GM12878 (cell line): ENCODE results near the gene SPATS1. TPM values are rescaled to one million over a fixed set of nuclear protein-coding genes. Genes with fewer than 3 reads are reported as not detected.

Source experiments
- ATAC-seq: fragments of 200-7000 bp; cut with Tn5 transposase; 3 replicates; pipeline ENCODE4 v1.9.1; 2020; ENCODE audit warnings: mild to moderate bottlenecking, moderate library complexity
- BruUV-seq: library from RNA; stranded (reverse); fragments of 400-500 nt; replicated peaks from 2 replicates; lab custom pipeline; 2021; lab: Mats Ljungman, UMichigan
- CTCF ChIA-PET: fragments of 300-600 bp; sonication (Branson Sonifier 250); formaldehyde crosslinking; extraction: SDS; loops from one replicate; lab custom pipeline; 2021; ENCODE audit warnings: inconsistent platforms; lab: Yijun Ruan, JAX
- POLR2A ChIA-PET: fragments of 350-600 bp; formaldehyde crosslinking; extraction: SDS; loops from one replicate; lab custom pipeline; 2021; ENCODE audit warnings: inconsistent platforms; lab: Charles Lee
- RAD21 ChIA-PET: fragments of 300-600 bp; sonication (Branson Sonifier 250); formaldehyde crosslinking; loops from one replicate; lab custom pipeline; 2023; ENCODE audit warnings: antibody characterized with exemption; ENCODE audit not compliant: unreplicated experiment; lab: Charles Lee
- SMC1A ChIA-PET: fragments of 300-600 bp; sonication (Branson Sonifier 250); formaldehyde crosslinking; loops from one replicate; lab custom pipeline; 2023; ENCODE audit not compliant: unreplicated experiment, uncharacterized antibody; lab: Charles Lee
- DNase-seq: peaks from one replicate; pipeline ENCODE4 v3.0.0-alpha.2; 2011; ENCODE audit warnings: low read depth, low spot score
- FAIRE-seq: peaks from 3 replicates; lab custom pipeline; 2011; peaks lifted over from hg19 to GRCh38; lab: Jason Lieb, UNC
- H2AFZ ChIP-seq: 2 replicates; pipeline ENCODE4 v1.6.0; 2011; ENCODE audit warnings: low read depth, low read length, control low read depth; ENCODE audit not compliant: control insufficient read depth
- H3K27ac ChIP-seq: 2 replicates; pipeline ENCODE4 v1.5.1; 2011; ENCODE audit warnings: control low read depth; ENCODE audit not compliant: control insufficient read depth, insufficient read depth
- H3K27me3 ChIP-seq, 2 experiments: replicated peaks in 1 of 2; 2 replicates each; pipeline versions ENCODE4 v1.6.0 to v1.6.1; 2011; ENCODE audit warnings: low read length in 1 of 2; ENCODE audit not compliant: control insufficient read depth in 2 of 2, insufficient read depth in 2 of 2
- H3K36me3 ChIP-seq, 2 experiments: 2 replicates each; pipeline ENCODE4 v1.5.1; 2011; ENCODE audit warnings: low read length in 1 of 2; ENCODE audit not compliant: control insufficient read depth in 2 of 2, insufficient read depth in 2 of 2
- H3K4me1 ChIP-seq: 2 replicates; pipeline ENCODE4 v1.6.1; 2011; ENCODE audit warnings: mild to moderate bottlenecking, low read length, moderate library complexity, mixed read lengths; ENCODE audit not compliant: control insufficient read depth, insufficient read depth
- H3K4me2 ChIP-seq: 2 replicates; pipeline ENCODE4 v1.6.0; 2011; ENCODE audit warnings: control low read depth; ENCODE audit not compliant: control insufficient read depth, insufficient read depth
- H3K4me3 ChIP-seq: fragments of 200-600 bp; sonication (generic); 2 replicates; pipeline ENCODE4 v1.5.1; 2016
- H3K79me2 ChIP-seq: 2 replicates; pipeline ENCODE4 v1.6.0; 2011; ENCODE audit warnings: low read length; ENCODE audit not compliant: control insufficient read depth, insufficient read depth
- H3K9ac ChIP-seq: 2 replicates; pipeline ENCODE4 v1.8.0; 2011; ENCODE audit warnings: low read length, control low read depth, mixed read lengths; ENCODE audit not compliant: control insufficient read depth, insufficient read depth
- H3K9me3 ChIP-seq: replicated peaks from 3 replicates; pipeline ENCODE4 v1.5.1; 2011; ENCODE audit warnings: mild to moderate bottlenecking, low read length; ENCODE audit not compliant: control insufficient read depth, insufficient read depth
- H4K20me1 ChIP-seq: 2 replicates; pipeline ENCODE4 v1.6.0; 2011; ENCODE audit not compliant: control insufficient read depth, insufficient read depth
- RAD51 ChIP-seq: fragments of 450-650 bp; IDR thresholded peaks from 2 replicates; pipeline ENCODE4 v1.6.1; 2016; ENCODE audit warnings: moderate library complexity, mild to moderate bottlenecking, inconsistent platforms
- RCOR1 ChIP-seq: conservative IDR thresholded peaks from 2 replicates; pipeline ENCODE4 v1.6.1; 2012; ENCODE audit warnings: low read depth, low read length, improper control_type of control experiment
- SIN3A ChIP-seq: IDR thresholded peaks from 2 replicates; pipeline ENCODE4 v1.6.1; 2012; ENCODE audit warnings: low read depth, low read length, improper control_type of control experiment
- SUPT20H ChIP-seq: IDR thresholded peaks from 2 replicates; pipeline ENCODE4 v1.6.1; 2011; ENCODE audit warnings: low read depth, mild to moderate bottlenecking, low read length, moderate library complexity, borderline replicate concordance; ENCODE audit not compliant: control insufficient read depth
- ZZZ3 ChIP-seq: IDR thresholded peaks from 2 replicates; pipeline ENCODE4 v1.6.1; 2011; ENCODE audit warnings: low read depth; ENCODE audit not compliant: control insufficient read depth, insufficient read length
- WGBS: methylation state at CpG from one replicate; pipeline ENCODE4 v1.1.6; 2016; ENCODE audit warnings: low lambda C conversion rate; ENCODE audit not compliant: insufficient replicate concordance, insufficient coverage; ENCODE audit errors: missing lambda C conversion rate; 5-methylcytosine and 5-hydroxymethylcytosine counted together
- in situ Hi-C: fragments of 300-500 bp; cut with MboI; formaldehyde crosslinking; loops from 9 replicates; pipeline ENCODE4 v1.14.3; 2018; ENCODE audit warnings: mixed read lengths
- intact Hi-C: fragments of 100-400 bp; cut with micrococcal nuclease; formaldehyde crosslinking; loops from one replicate; pipeline ENCODE4 v1.14.2; 2022; ENCODE audit not compliant: unreplicated experiment
- polyA plus RNA-seq, 11 experiments: library from polyadenylated mRNA; depleted of rRNA in 4 of 11; unstranded in 6 of 11; stranded (reverse) in 5 of 11; fragments of >200 nt; fragmentation: Nextera tagmentation in 4 of 11; fragmentation: Illumina TruSeq in 1 of 11; extraction: Ambion mirVana in 4 of 11; extraction: Trizol in 1 of 11; gene quantifications; 1 replicate in 1 of 11; 2 replicates in 10 of 11; pipeline versions ENCODE4 v1.2.1 to v1.2.3, GENCODE V29; 2011 to 2016; ENCODE audit warnings: inconsistent platforms in 2 of 11, missing spikeins in 2 of 11, low read depth in 1 of 11
- total RNA-seq, 4 experiments: library from RNA; depleted of rRNA in 3 of 4; stranded (reverse); fragments of >200 nt in 3 of 4; fragmentation: Illumina TruSeq in 1 of 4; extraction: Trizol in 1 of 4; gene quantifications; 2 replicates each; pipeline versions ENCODE4 v1.2.1 to v1.2.3, GENCODE V29; 2013 to 2021
- TF ChIP-seq, protein P1 (sequence below): IDR thresholded peaks from 2 replicates; pipeline ENCODE4 v1.6.1; 2011; ENCODE audit warnings: borderline replicate concordance, low read depth, mild to moderate bottlenecking, moderate library complexity, low read length; ENCODE audit not compliant: insufficient read depth, poor library complexity, severe bottlenecking

Gene SPATS1
- total and polyA plus RNA-seq, 10 of the 15 experiments (the other 5 are each of a cell fraction or from before 2014, with no cell fraction given): 0.12 TPM; not detected in 9

- no peaks in the 10 kb centered on the region for H4K20me1 ChIP-seq
- ATAC-seq (no peak), FAIRE-seq (no peak), DNase-seq (no peak)
- in situ Hi-C loops: no loop called here
- H3K36me3 ChIP-seq: no peaks in the 10 kb centered on the region
- no peak overlapping the region for H2AFZ ChIP-seq
- ChIA-PET SMC1A (interaction anchor here (1.0 to 1.1 kb wide), 2 partner anchors 8 to 10 kb away, joined by 3 read pairs; no protein-coding TSS in a partner anchor), POLR2A (no interaction called here), RAD21 (no interaction called here), CTCF (interaction anchor here (1.0 to 1.6 kb wide), 2 partner anchors 73 to 75 kb away, joined by 3 to 8 read pairs; no protein-coding TSS in a partner anchor)
- no peaks in the 10 kb centered on the region for H3K4me1 ChIP-seq
- 25% methylated on average over 8 of the region's 8 CpGs for WGBS
- no peak overlapping the region for H3K9ac ChIP-seq
- H3K79me2 ChIP-seq: no peaks in the 10 kb centered on the region
- no TSS peak for BruUV-seq
- no peak overlapping the region for H3K4me2 ChIP-seq
- intact Hi-C loops: no loop called here
- peaks cover 4 to 6% of the 10 kb centered on the region in 2 experiments; a peak in 3 of 4 replicates for H3K27me3 ChIP-seq
- H3K9me3 ChIP-seq: no peaks in the 10 kb centered on the region
- TF ChIP-seq ZZZ3: no peak
- TF ChIP-seq, protein P1, sequence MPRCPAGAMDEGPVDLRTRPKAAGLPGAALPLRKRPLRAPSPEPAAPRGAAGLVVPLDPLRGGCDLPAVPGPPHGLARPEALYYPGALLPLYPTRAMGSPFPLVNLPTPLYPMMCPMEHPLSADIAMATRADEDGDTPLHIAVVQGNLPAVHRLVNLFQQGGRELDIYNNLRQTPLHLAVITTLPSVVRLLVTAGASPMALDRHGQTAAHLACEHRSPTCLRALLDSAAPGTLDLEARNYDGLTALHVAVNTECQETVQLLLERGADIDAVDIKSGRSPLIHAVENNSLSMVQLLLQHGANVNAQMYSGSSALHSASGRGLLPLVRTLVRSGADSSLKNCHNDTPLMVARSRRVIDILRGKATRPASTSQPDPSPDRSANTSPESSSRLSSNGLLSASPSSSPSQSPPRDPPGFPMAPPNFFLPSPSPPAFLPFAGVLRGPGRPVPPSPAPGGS: no peak
- no peak for TF ChIP-seq SIN3A
- no peak for TF ChIP-seq RAD51
- TF ChIP-seq RCOR1: no peak
- TF ChIP-seq SUPT20H: no peak
- H3K27ac ChIP-seq: no peak overlapping the region
- no peak overlapping the region for H3K4me3 ChIP-seq
These were observed 1.2 kb upstream of the SPATS1 start for GRCh38 chr6:44341095-44341890.
